ENCODE results near the gene KCNT1. TPM values are rescaled to one million over a fixed set of nuclear protein-coding genes. Genes with fewer than 3 reads are reported as not detected.

Gene KCNT1
- total and polyA plus RNA-seq, 2 donors (not counting 3 experiments of a cell fraction or from before 2014, with no cell fraction given), result not detected

DNA sequence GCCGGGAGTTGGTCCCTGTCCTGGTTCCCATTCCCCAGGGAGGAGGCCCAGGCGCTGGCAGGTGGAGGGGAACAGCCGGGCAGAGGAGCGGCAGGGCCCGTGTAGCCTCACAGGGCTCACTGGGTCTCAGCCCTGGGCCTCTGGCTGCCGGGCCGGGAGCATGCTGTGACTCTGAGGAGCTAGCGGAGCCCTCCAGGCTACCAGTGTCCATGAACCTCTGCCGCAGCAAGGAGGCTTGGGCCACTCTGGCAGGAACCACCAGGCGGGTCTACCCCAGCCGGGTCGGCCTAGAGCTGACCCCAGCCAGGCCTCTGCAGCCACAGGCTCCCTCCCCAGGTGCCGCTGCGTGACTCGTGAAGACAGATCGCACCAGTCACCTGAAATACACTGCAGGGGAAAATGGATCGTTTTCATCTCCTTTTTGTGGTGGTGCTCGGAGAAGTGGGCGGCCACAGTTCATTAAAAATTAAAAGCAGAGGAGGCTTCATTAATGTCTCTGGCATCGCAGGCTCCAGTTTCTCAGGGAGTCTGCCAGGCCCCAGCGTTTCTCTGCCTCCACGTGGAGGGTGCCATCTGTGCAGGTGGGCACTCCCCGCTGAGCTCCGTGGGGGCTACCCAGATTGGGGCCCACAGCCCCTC is 43.8 kb downstream of the KCNT1 start:
- H3K79me2 ChIP-seq (ENCODE audit: control insufficient read depth, insufficient read depth, low read length), result no peaks in the 10 kb centered on the region
- no peak overlapping the region for H3K4me3 ChIP-seq (replicated peaks in 1 of 3; ENCODE audit: insufficient read depth in 1 of 3, low read depth in 1 of 3, low read length in 3 of 3)
- ChIA-PET POLR2A (no interaction called here), CTCF (no interaction called here)
- TF ChIP-seq POLR2AphosphoS5 (IDR thresholded peaks at IDR 0.05; ENCODE audit: insufficient read depth, low read depth, low read length), result no peak
- TF ChIP-seq MAX (IDR thresholded peaks at IDR 0.05; ENCODE audit: insufficient read depth, insufficient read length), result no peak
- no peak for TF ChIP-seq EZH2 (IDR thresholded peaks at IDR 0.05; ENCODE audit: borderline replicate concordance, low read depth, low read length, severe bottlenecking)
- TF ChIP-seq CTCF (IDR thresholded peaks at IDR 0.05; ENCODE audit: extremely low read depth in 1 of 2, insufficient read depth in 1 of 2, low read depth in 1 of 2, low read length in 2 of 2), result no peak
- TF ChIP-seq GATA2 (IDR thresholded peaks at IDR 0.05; ENCODE audit: insufficient read depth, insufficient read length, low read depth, low read length), result no peak
- no peak for TF ChIP-seq FOS (IDR thresholded peaks at IDR 0.05; ENCODE audit: borderline replicate concordance, insufficient read depth, low read length)
- TF ChIP-seq MYC (IDR thresholded peaks at IDR 0.05; ENCODE audit: low read depth, low read length), result no peak
- TF ChIP-seq JUN (IDR thresholded peaks at IDR 0.05; ENCODE audit: borderline replicate concordance, insufficient read depth, insufficient read length, low read depth), result no peak
- no peak for TF ChIP-seq POLR2A (IDR thresholded peaks at IDR 0.05; ENCODE audit: low read depth, low read length)
- H3K9me3 ChIP-seq (replicated peaks; ENCODE audit: control insufficient read depth, insufficient read depth, low read length), result no peaks in the 10 kb centered on the region
- H3K9me1 ChIP-seq (replicated peaks; ENCODE audit: control insufficient read depth, extremely low read depth, insufficient read depth, low read length), result no peaks in the 10 kb centered on the region
- DNase-seq (ENCODE audit: low read depth, low spot score) (no peak), FAIRE-seq (no peak)
- BruUV-seq (replicated peaks), result no TSS peak
- no peaks in the 10 kb centered on the region for H4K20me1 ChIP-seq (replicated peaks; ENCODE audit: control insufficient read depth, extremely low read depth, insufficient read depth, low read length)
- no peak overlapping the region for H3K27ac ChIP-seq (ENCODE audit: insufficient read depth, low read depth, low read length)
- no peak overlapping the region for H2AFZ ChIP-seq (ENCODE audit: low read depth, low read length)
- no peaks in the 10 kb centered on the region for H3K4me1 ChIP-seq (ENCODE audit: control insufficient read depth, extremely low read depth, insufficient read depth, low read length)
- intact Hi-C loops (cut with micrococcal nuclease), result no loop called here
- H3K36me3 ChIP-seq (ENCODE audit: control insufficient read depth in 2 of 2, extremely low read depth in 1 of 2, insufficient read depth in 2 of 2, low read length in 2 of 2), result no peaks in the 10 kb centered on the region
- H3K9ac ChIP-seq (replicated peaks; ENCODE audit: extremely low read depth, insufficient read depth, low read length), result no peak overlapping the region
- dilution Hi-C loops (cut with MboI; ENCODE audit: extremely low pct_ligation_motif_present, low sequenced_read_pairs), result no loop called here
- no peak overlapping the region for H3K4me2 ChIP-seq (ENCODE audit: insufficient read depth, low read length)
- H3K27me3 ChIP-seq (ENCODE audit: control insufficient read depth in 2 of 2, insufficient read depth in 2 of 2, low read length in 2 of 2), result no peaks in the 10 kb centered on the region
